Fibroblast of lung (primary cell): ENCODE results near the gene UTY. TPM values are rescaled to one million over a fixed set of nuclear protein-coding genes. Genes with fewer than 3 reads are reported as not detected.
A peak's percentile ranks its signal among the peaks of the same experiment; 100 is the strongest.

ENCODE experiments used
- DNase-seq, 2 donors: peaks; one replicate each; pipeline versions ENCODE4 v3.0.0 to v3.0.0-alpha.2; 2010; ENCODE audit warnings: low read depth in 2 of 2
- H2AFZ ChIP-seq: 2 replicates; pipeline ENCODE4 v1.5.1; 2012; ENCODE audit warnings: low read length, control low read depth, inconsistent platforms
- H3K27ac ChIP-seq: 2 replicates; pipeline ENCODE4 v1.5.1; 2011; ENCODE audit warnings: low read length, control low read depth; ENCODE audit not compliant: insufficient read depth
- H3K27me3 ChIP-seq: 2 replicates; pipeline ENCODE4 v1.5.1; 2011; ENCODE audit warnings: mild to moderate bottlenecking, low read length; ENCODE audit not compliant: control insufficient read depth, insufficient read depth
- H3K36me3 ChIP-seq: 2 replicates; pipeline ENCODE4 v1.5.1; 2011; ENCODE audit warnings: low read length; ENCODE audit not compliant: control insufficient read depth, insufficient read depth
- H3K4me1 ChIP-seq: 2 replicates; pipeline ENCODE4 v1.5.1; 2011; ENCODE audit warnings: low read length; ENCODE audit not compliant: control insufficient read depth, insufficient read depth; ENCODE audit errors: extremely low read depth
- H3K4me2 ChIP-seq: 2 replicates; pipeline ENCODE4 v1.5.1; 2011; ENCODE audit warnings: low read length, control low read depth; ENCODE audit not compliant: insufficient read depth; ENCODE audit errors: extremely low read depth
- H3K4me3 ChIP-seq, 4 experiments: fragments of 200-600 bp in 1 of 4; sonication (generic) in 1 of 4; replicated peaks in 1 of 4; 2 replicates each; pipeline ENCODE4 v1.5.1; 2011 to 2016; ENCODE audit warnings: low read length in 4 of 4, low read depth in 3 of 4, mild to moderate bottlenecking in 3 of 4, control low read depth in 2 of 4, inconsistent platforms in 1 of 4, mixed read lengths in 1 of 4; ENCODE audit not compliant: insufficient read depth in 1 of 4; ENCODE audit errors: control extremely low read depth in 1 of 4
- H3K79me2 ChIP-seq: 2 replicates; pipeline ENCODE4 v1.5.1; 2012; ENCODE audit warnings: mild to moderate bottlenecking, low read length, inconsistent platforms; ENCODE audit not compliant: control insufficient read depth, insufficient read depth
- H3K9ac ChIP-seq: 2 replicates; pipeline ENCODE4 v1.5.1; 2011; ENCODE audit warnings: mild to moderate bottlenecking, low read length, control low read depth; ENCODE audit not compliant: insufficient read depth
- H3K9me3 ChIP-seq: 2 replicates; pipeline ENCODE4 v1.5.1; 2012; ENCODE audit warnings: low read depth, low read length; ENCODE audit not compliant: control insufficient read depth, insufficient read depth
- H4K20me1 ChIP-seq: 2 replicates; pipeline ENCODE4 v1.5.1; 2011; ENCODE audit warnings: low read length; ENCODE audit not compliant: control insufficient read depth, insufficient read depth; ENCODE audit errors: extremely low read depth
- CTCF ChIP-seq, 2 donors: IDR thresholded peaks in 1 of 2; conservative IDR thresholded peaks in 1 of 2; 1 replicate in 1 of 2; 2 replicates in 1 of 2; pipeline ENCODE4 v1.5.1; 2011 to 2012; ENCODE audit warnings: low read length in 2 of 2, control low read depth in 1 of 2, inconsistent platforms in 1 of 2, low read depth in 1 of 2, mild to moderate bottlenecking in 1 of 2
- EZH2 ChIP-seq: IDR thresholded peaks from 2 replicates; pipeline ENCODE4 v1.5.1; 2012; ENCODE audit warnings: low read length, control low read depth, mild to moderate bottlenecking; ENCODE audit errors: missing control alignments
- polyA plus RNA-seq, 2 donors: library from polyadenylated mRNA; depleted of rRNA in 1 of 2; stranded (reverse) in 1 of 2; unstranded in 1 of 2; fragments of >200 nt; gene quantifications; 2 replicates each; pipeline ENCODE4 v1.2.1, GENCODE V29; 2011 to 2012; ENCODE audit warnings: missing spikeins in 1 of 2
- total RNA-seq: library from RNA; depleted of rRNA; stranded (reverse); fragments of >200 nt; gene quantifications from 2 replicates; pipeline ENCODE4 v1.2.1, GENCODE V29; 2014

Gene UTY
- total and polyA plus RNA-seq, 2 donors (not counting 1 experiment from before 2014, with no cell fraction given), result 7.7 TPM; not detected in 1

- no peak for DNase-seq
- no peaks in the 10 kb centered on the region for H3K79me2 ChIP-seq
- no peaks in the 10 kb centered on the region for H3K4me1 ChIP-seq
- TF ChIP-seq CTCF (conservative IDR thresholded peaks at IDR 0.05 in 1 of 2, IDR thresholded peaks at IDR 0.05 in 1 of 2; ENCODE audit: low read depth in 1 of 2, low read length in 2 of 2), result no peak
- TF ChIP-seq EZH2, result no peak
- no peak overlapping the region for H3K4me3 ChIP-seq
- no peaks in the 10 kb centered on the region for H3K9me3 ChIP-seq
- H3K27ac ChIP-seq, result no peak overlapping the region
- H3K27me3 ChIP-seq, result no peaks in the 10 kb centered on the region
- H3K4me2 ChIP-seq, result no peak overlapping the region
- H3K36me3 ChIP-seq, result no peaks in the 10 kb centered on the region
- H3K9ac ChIP-seq, result no peak overlapping the region
- no peaks in the 10 kb centered on the region for H4K20me1 ChIP-seq
- H2AFZ ChIP-seq, result no peak overlapping the region
Observed at GRCh38 chrY:13398876-13399275, 81.0 kb downstream of the UTY start.

DNA sequence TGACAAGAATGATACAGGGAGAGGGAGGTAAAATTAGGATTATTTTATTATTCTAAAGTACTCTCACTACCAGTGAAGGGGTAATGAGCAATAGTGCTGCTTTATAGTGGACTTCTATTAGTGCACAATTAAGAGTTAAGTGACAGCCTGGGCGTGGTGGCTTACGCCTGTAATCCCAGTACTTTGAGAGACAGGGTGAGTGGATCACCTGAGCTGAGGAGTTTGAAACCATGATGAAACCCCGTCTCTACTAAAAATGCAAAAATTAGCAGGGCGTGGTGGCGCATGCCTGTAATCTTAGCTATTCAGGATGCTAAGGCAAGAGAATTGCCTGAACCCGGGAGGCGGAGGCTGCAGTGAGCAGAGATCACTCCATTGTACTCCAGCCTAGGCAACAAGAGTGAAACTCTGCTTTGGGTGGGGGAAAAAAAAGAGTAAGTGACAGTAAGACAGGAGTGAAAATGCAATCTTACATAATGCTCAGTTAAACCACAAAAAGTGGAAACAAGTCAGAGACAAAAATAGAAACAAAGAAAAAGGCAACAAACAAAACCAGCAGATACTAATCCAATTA lies 98.6 kb downstream of the UTY start:
- Histone ChIP-seq H3K27me3 (no peaks in the 10 kb centered on the region), H3K27ac (no peak overlapping the region), H2AFZ (no peak overlapping the region), H3K4me3 (no peak overlapping the region), H3K4me1 (no peaks in the 10 kb centered on the region), H4K20me1 (no peaks in the 10 kb centered on the region), H3K79me2 (no peaks in the 10 kb centered on the region), H3K36me3 (no peaks in the 10 kb centered on the region), H3K9ac (no peak overlapping the region), H3K4me2 (no peak overlapping the region), H3K9me3 (no peaks in the 10 kb centered on the region)
- no peak for TF ChIP-seq CTCF (conservative IDR thresholded peaks at IDR 0.05 in 1 of 2, IDR thresholded peaks at IDR 0.05 in 1 of 2; ENCODE audit: low read depth in 1 of 2, low read length in 2 of 2)
- no peak for TF ChIP-seq EZH2
- no peak for DNase-seq

- no peak overlapping the region for H3K27ac ChIP-seq
- no peak overlapping the region for H3K4me3 ChIP-seq
- H2AFZ ChIP-seq, result no peak overlapping the region
- H3K79me2 ChIP-seq, result no peaks in the 10 kb centered on the region
- no peaks in the 10 kb centered on the region for H3K4me1 ChIP-seq
- H3K27me3 ChIP-seq, result no peaks in the 10 kb centered on the region
- no peaks in the 10 kb centered on the region for H3K36me3 ChIP-seq
- DNase-seq, result peak in 1 of 2 donors; percentile 1
- no peak overlapping the region for H3K9ac ChIP-seq
- H4K20me1 ChIP-seq, result no peaks in the 10 kb centered on the region
- TF ChIP-seq EZH2 (no peak), CTCF (conservative IDR thresholded peaks at IDR 0.05 in 1 of 2, IDR thresholded peaks at IDR 0.05 in 1 of 2; ENCODE audit: low read depth in 1 of 2, low read length in 2 of 2) (no peak)
- H3K9me3 ChIP-seq, result no peaks in the 10 kb centered on the region
- no peak overlapping the region for H3K4me2 ChIP-seq
Observed at GRCh38 chrY:13370868-13371800, 108.7 kb downstream of the UTY start.
